Measurements from ENCODE around the gene RAP1GAP2. TPM values are rescaled to one million over a fixed set of nuclear protein-coding genes. Genes with fewer than 3 reads are reported as not detected.
"Not testable (repeated sequence)": the region's sequence is repeated elsewhere in the genome, so short reads cannot be mapped to it uniquely, and the experiment has no call there.

RAP1GAP2 gene
- total RNA-seq, 1 experiment from 2014 or later = 72.8 TPM

DNA sequence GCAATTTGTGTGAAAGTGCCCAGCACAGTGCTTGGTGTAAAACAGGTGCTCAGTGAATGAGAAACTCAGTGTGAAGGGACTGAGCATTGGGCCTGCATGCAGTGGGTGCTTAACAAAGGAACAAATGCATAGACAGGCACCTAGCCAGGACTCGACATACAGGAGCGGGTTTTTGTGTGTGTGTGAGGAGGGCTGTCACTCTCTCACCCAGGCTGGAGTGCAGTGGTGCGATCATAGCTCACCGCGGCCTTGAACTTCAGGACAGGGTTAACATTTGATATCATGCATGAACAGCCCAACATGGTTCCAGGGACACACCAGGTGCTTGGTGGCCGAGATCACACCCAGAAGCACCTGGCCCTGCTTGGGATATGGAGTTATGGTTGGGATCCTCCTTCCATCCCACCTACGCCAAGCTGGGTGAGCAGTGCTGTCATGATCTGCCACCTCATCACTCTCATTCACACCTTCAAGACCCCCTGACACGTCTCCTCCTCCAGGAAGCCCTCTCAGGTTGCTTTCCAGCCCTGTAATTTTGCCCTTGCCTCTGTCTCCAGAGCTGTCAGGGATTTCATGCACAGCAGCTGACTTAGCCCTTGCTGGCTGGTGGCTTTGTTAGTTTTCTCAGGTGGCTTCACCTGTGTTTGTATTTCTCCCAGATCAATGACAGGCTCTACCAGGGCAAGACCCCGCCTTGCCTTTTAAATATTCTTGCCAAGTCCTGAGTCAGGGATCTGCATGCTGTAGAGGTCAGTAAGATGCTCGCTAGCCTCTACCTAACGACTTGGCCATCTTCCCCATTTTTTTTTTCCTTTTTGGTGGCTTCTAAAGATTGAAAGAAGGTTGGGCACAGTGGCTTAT lies 200.8 kb downstream of the RAP1GAP2 start:
- no peaks in the 10 kb centered on the region for H3K4me1 Mint-ChIP-seq
- H3K4me3 Mint-ChIP-seq = no peak overlapping the region
- H3K27ac Mint-ChIP-seq = peak overlapping the region; percentile 9; the same call in 1 of the 2 replicates
- ChIA-PET POLR2A (no interaction called here), CTCF (interaction anchor here (0.7 to 1.7 kb wide), 2 partner anchors 16 to 492 kb away, joined by 3 to 7 read pairs; no protein-coding TSS in a partner anchor)
- no peaks in the 10 kb centered on the region for H3K27me3 Mint-ChIP-seq (ENCODE audit: low read depth)
- peaks cover 39% of the 10 kb centered on the region for H3K36me3 Mint-ChIP-seq
- no peaks in the 10 kb centered on the region for H3K9me3 Mint-ChIP-seq
- no peak for ATAC-seq
- no peak for DNase-seq (ENCODE audit: low spot score)
- no peak for TF ChIP-seq NFATC4 (CRISPR knock-in tag; IDR thresholded peaks at IDR 0.05)
- TF ChIP-seq, protein P1, sequence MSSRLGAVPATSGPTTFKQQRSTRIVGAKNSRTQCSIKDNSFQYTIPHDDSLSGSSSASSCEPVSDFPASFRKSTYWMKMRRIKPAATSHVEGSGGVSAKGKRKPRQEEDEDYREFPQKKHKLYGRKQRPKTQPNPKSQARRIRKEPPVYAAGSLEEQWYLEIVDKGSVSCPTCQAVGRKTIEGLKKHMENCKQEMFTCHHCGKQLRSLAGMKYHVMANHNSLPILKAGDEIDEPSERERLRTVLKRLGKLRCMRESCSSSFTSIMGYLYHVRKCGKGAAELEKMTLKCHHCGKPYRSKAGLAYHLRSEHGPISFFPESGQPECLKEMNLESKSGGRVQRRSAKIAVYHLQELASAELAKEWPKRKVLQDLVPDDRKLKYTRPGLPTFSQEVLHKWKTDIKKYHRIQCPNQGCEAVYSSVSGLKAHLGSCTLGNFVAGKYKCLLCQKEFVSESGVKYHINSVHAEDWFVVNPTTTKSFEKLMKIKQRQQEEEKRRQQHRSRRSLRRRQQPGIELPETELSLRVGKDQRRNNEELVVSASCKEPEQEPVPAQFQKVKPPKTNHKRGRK (CRISPR knock-in tag; IDR thresholded peaks at IDR 0.05; ENCODE audit: borderline replicate concordance) = no peak
- TF ChIP-seq SOX15 (CRISPR knock-in tag; IDR thresholded peaks at IDR 0.05) = no peak
- TF ChIP-seq ZSCAN18 (CRISPR knock-in tag; IDR thresholded peaks at IDR 0.05) = no peak
- no peak for TF ChIP-seq ZNF281 (CRISPR knock-in tag; IDR thresholded peaks at IDR 0.05)
- TF ChIP-seq IRF2 (CRISPR knock-in tag; IDR thresholded peaks at IDR 0.05; ENCODE audit: borderline replicate concordance, low read depth) = no peak
- TF ChIP-seq AR (CRISPR knock-in tag; IDR thresholded peaks at IDR 0.05) = no peak

DNA sequence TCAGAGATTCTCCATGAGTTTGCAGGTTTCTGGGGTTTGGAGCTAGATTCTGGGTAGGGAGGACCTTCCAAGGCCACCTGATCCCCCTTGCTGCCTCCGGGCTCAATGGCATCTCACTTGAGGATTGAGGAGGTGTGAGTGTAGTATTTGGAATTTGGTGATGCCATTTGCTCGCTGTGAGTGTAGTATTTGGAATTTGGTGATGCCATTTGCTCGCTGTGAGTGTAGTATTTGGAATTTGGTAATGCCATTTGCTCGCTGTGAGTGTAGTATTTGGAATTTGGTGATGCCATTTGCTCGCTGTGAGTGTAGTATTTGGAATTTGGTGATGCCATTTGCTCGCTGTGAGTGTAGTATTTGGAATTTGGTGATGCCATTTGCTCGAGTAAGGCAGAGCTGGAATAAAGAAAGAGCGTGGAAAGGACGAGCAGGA lies 202.2 kb downstream of the RAP1GAP2 start:
- H3K36me3 Mint-ChIP-seq = peaks cover 32% of the 10 kb centered on the region
- ATAC-seq; H3K27ac Mint-ChIP-seq; CTCF ChIA-PET; POLR2A ChIA-PET; DNase-seq (ENCODE audit: low spot score); H3K4me1 Mint-ChIP-seq; H3K4me3 Mint-ChIP-seq; H3K27me3 Mint-ChIP-seq (ENCODE audit: low read depth); H3K9me3 Mint-ChIP-seq: not testable (repeated sequence)

DNA sequence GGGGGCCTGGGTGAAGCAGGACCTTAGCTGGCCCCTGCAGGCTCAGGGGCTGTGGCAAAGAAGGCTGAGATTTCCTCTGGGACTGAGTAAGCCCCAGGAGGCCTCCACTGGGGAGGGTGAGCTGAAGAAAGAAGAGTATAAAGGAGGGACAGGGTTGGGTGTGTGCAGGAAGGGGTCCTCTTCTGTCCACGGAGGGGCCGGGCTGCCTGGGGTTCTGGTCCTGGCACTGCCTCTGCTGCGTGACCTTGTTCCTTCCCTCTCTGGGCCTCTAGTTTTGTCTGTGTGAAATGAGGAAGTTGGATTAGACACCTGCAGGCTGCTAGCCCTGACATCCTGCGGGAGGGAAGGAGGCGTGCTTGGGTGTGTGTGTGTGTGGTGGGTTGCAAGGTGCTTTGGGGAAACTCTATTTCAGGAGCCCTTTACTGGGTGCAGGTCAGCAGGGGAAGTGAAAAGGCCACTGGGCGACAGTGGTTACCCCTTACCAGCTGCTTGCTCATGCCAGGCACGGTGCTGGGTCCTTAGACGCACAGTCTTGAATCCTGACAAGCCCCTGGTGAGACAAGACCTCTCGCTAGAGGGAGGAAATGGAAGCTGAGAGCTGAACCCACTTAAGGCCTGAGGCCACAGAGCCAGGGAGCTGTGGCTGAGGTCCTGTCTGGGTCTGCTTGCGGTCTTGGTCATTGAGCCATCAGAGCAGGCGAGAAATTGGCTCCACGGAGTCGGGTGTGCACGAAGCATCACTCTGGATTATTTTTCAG lies 206.5 kb downstream of the RAP1GAP2 start:
- Mint-ChIP-seq H3K4me1 (no peaks in the 10 kb centered on the region), H3K9me3 (no peaks in the 10 kb centered on the region), H3K36me3 (peaks cover 29% of the 10 kb centered on the region), H3K27me3 (ENCODE audit: low read depth) (no peaks in the 10 kb centered on the region), H3K4me3 (no peak overlapping the region), H3K27ac (no peak overlapping the region)
- no peak for DNase-seq (ENCODE audit: low spot score)
- ATAC-seq = no peak
- TF ChIP-seq FOXP1 (CRISPR knock-in tag; IDR thresholded peaks at IDR 0.05; ENCODE audit: borderline replicate concordance) = no peak
- no peak for TF ChIP-seq MLX (CRISPR knock-in tag; IDR thresholded peaks at IDR 0.05)
- no peak for TF ChIP-seq ATF1 (CRISPR knock-in tag; IDR thresholded peaks at IDR 0.05)
- TF ChIP-seq, protein P2, sequence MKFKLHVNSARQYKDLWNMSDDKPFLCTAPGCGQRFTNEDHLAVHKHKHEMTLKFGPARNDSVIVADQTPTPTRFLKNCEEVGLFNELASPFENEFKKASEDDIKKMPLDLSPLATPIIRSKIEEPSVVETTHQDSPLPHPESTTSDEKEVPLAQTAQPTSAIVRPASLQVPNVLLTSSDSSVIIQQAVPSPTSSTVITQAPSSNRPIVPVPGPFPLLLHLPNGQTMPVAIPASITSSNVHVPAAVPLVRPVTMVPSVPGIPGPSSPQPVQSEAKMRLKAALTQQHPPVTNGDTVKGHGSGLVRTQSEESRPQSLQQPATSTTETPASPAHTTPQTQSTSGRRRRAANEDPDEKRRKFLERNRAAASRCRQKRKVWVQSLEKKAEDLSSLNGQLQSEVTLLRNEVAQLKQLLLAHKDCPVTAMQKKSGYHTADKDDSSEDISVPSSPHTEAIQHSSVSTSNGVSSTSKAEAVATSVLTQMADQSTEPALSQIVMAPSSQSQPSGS (CRISPR knock-in tag; IDR thresholded peaks at IDR 0.05; ENCODE audit: borderline replicate concordance, low read depth) = no peak
- ChIA-PET POLR2A (no interaction called here), CTCF (interaction anchor here (1.3 to 1.8 kb wide), 2 partner anchors 10 to 154 kb away, joined by 4 to 5 read pairs; no protein-coding TSS in a partner anchor)
